Skeletal muscle tissue (tissue), 4 donors: ENCODE measurements around the gene PHACTR4. TPM values are rescaled to one million over a fixed set of nuclear protein-coding genes. Genes with fewer than 3 reads are reported as not detected.
"Not testable (repeated sequence)": the region's sequence is repeated elsewhere in the genome, so short reads cannot be mapped to it uniquely, and the experiment has no call there.

ENCODE experiments used
- H3K27ac ChIP-seq: one replicate; pipeline ENCODE4 v1.7.0; 2013; ENCODE audit warnings: mild to moderate bottlenecking, low read depth, low read length, inconsistent platforms
- H3K27me3 ChIP-seq, 3 donors: one replicate each; pipeline ENCODE4 v1.7.0; 2013; ENCODE audit warnings: low read length in 3 of 3; ENCODE audit not compliant: control insufficient read depth in 3 of 3, insufficient read depth in 3 of 3
- H3K36me3 ChIP-seq, 3 donors: one replicate each; pipeline ENCODE4 v1.7.0; 2013; ENCODE audit warnings: low read length in 3 of 3; ENCODE audit not compliant: control insufficient read depth in 3 of 3, insufficient read depth in 3 of 3
- H3K4me1 ChIP-seq, 3 donors: one replicate each; pipeline ENCODE4 v1.7.0; 2013; ENCODE audit warnings: low read length in 3 of 3, mild to moderate bottlenecking in 3 of 3; ENCODE audit not compliant: control insufficient read depth in 3 of 3, insufficient read depth in 3 of 3
- H3K4me3 ChIP-seq, 3 donors: one replicate each; pipeline ENCODE4 v1.7.0; 2013; ENCODE audit warnings: low read length in 3 of 3
- H3K9ac ChIP-seq, 3 donors: one replicate each; pipeline ENCODE4 v1.7.0; 2013; ENCODE audit warnings: low read length in 3 of 3, mild to moderate bottlenecking in 3 of 3, moderate library complexity in 2 of 3, low read depth in 1 of 3
- H3K9me3 ChIP-seq, 3 donors: one replicate each; pipeline ENCODE4 v1.7.0; 2013; ENCODE audit warnings: low read length in 3 of 3; ENCODE audit not compliant: control insufficient read depth in 3 of 3
- total RNA-seq: library from RNA; depleted of rRNA; stranded (reverse); fragments of >200 nt; gene quantifications from one replicate; pipeline ENCODE4 v1.2.3, GENCODE V29; 2014
- donor health status: Osteomylitis.

Gene PHACTR4
- total RNA-seq, 1 donor from 2014 or later = 5.2 TPM

- Histone ChIP-seq H3K27ac (peak overlapping the region; percentile 57), H3K36me3 (peaks cover 2 to 5% (median 4%) of the 10 kb centered on the region in 3 donors), H3K4me3 (peak overlapping the region; percentile 56 to 79 (median 78)), H3K9me3 (no peaks in the 10 kb centered on the region), H3K4me1 (peaks cover 16 to 20% (median 18%) of the 10 kb centered on the region in 3 donors), H3K9ac (peak overlapping the region; percentile 8 to 84 (median 29)), H3K27me3 (no peaks in the 10 kb centered on the region)
Measured at GRCh38 chr1:28517649-28517999, 148.1 kb downstream of the PHACTR4 start.

GRCh38 chr1:28518000-28518744 is 148.6 kb downstream of the PHACTR4 start:
- H3K27ac ChIP-seq = peak overlapping the region; percentile 57
- peak overlapping the region; percentile 65 to 84 (median 70) for H3K9ac ChIP-seq

GRCh38 chr1:28518745-28519341 is 149.3 kb downstream of the PHACTR4 start:
- Histone ChIP-seq H3K4me1 (peaks cover 16 to 18% (median 17%) of the 10 kb centered on the region in 3 donors), H3K9me3 (no peaks in the 10 kb centered on the region), H3K36me3 (no peaks in the 10 kb centered on the region), H3K27me3 (no peaks in the 10 kb centered on the region), H3K4me3 (peak overlapping the region; percentile 78 to 79 (median 79)), H3K27ac (no peak overlapping the region), H3K9ac (peak overlapping the region; percentile 65 to 84 (median 66))

More at GRCh38 chr1:28518000-28518744, 148.6 kb downstream of the PHACTR4 start:
- Histone ChIP-seq H3K4me3 (peak overlapping the region; percentile 78 to 79 (median 79)), H3K27me3 (no peaks in the 10 kb centered on the region), H3K4me1 (peaks cover 16 to 20% (median 18%) of the 10 kb centered on the region in 3 donors), H3K36me3 (peaks cover under 1 to 5% (median 4%) of the 10 kb centered on the region in 3 donors), H3K9me3 (no peaks in the 10 kb centered on the region)

GRCh38 chr1:28519946-28520725 is 150.6 kb downstream of the PHACTR4 start:
- Histone ChIP-seq H3K4me1 (peaks cover 16 to 18% (median 17%) of the 10 kb centered on the region in 3 donors), H3K9ac (peak overlapping the region in 1 of 3 donors; percentile 3), H3K36me3 (no peaks in the 10 kb centered on the region), H3K27ac (no peak overlapping the region), H3K9me3 (no peaks in the 10 kb centered on the region), H3K4me3 (no peak overlapping the region), H3K27me3 (no peaks in the 10 kb centered on the region)

GRCh38 chr1:28520796-28521195 is 151.3 kb downstream of the PHACTR4 start:
- not testable (repeated sequence) for H3K4me3 ChIP-seq, H3K36me3 ChIP-seq, H3K27me3 ChIP-seq, H3K9ac ChIP-seq, H3K27ac ChIP-seq, H3K9me3 ChIP-seq
- peaks cover 16 to 18% (median 17%) of the 10 kb centered on the region in 3 donors for H3K4me1 ChIP-seq

GRCh38 chr1:28521502-28522164 is 152.1 kb downstream of the PHACTR4 start:
- Histone ChIP-seq H3K27me3 (no peaks in the 10 kb centered on the region), H3K4me1 (peaks cover 16 to 18% (median 17%) of the 10 kb centered on the region in 3 donors), H3K27ac (no peak overlapping the region), H3K9ac (no peak overlapping the region), H3K4me3 (no peak overlapping the region), H3K9me3 (no peaks in the 10 kb centered on the region), H3K36me3 (no peaks in the 10 kb centered on the region)

GRCh38 chr1:28522537-28522936 is 153.0 kb downstream of the PHACTR4 start:
- not testable (repeated sequence) for H3K27ac ChIP-seq, H3K4me3 ChIP-seq, H3K9ac ChIP-seq, H3K27me3 ChIP-seq, H3K36me3 ChIP-seq, H3K9me3 ChIP-seq
- H3K4me1 ChIP-seq = peaks cover 14 to 16% (median 14%) of the 10 kb centered on the region in 3 donors

GRCh38 chr1:28525002-28525642 is 155.6 kb downstream of the PHACTR4 start:
- H3K27ac ChIP-seq, H3K4me3 ChIP-seq, H3K9me3 ChIP-seq, H3K27me3 ChIP-seq, H3K4me1 ChIP-seq, H3K36me3 ChIP-seq: not testable (repeated sequence)
- peak overlapping the region in 1 of 3 donors; percentile 20 for H3K9ac ChIP-seq

GRCh38 chr1:28526886-28527285 is 157.3 kb downstream of the PHACTR4 start:
- H3K9ac ChIP-seq = no peak overlapping the region
- H3K4me3 ChIP-seq = no peak overlapping the region

More at GRCh38 chr1:28526886-28527285, 157.3 kb downstream of the PHACTR4 start:
- Histone ChIP-seq H3K27me3 (no peaks in the 10 kb centered on the region), H3K4me1 (no peaks in the 10 kb centered on the region), H3K9me3 (no peaks in the 10 kb centered on the region), H3K27ac (no peak overlapping the region), H3K36me3 (peaks cover 1 to 6% (median 5%) of the 10 kb centered on the region in 3 donors)
